Heart left ventricle (tissue), 16 donors: ENCODE results near the gene ZFHX2. TPM values are rescaled to one million over a fixed set of nuclear protein-coding genes. Genes with fewer than 3 reads are reported as not detected.
A peak's percentile ranks its signal among the peaks of the same experiment; 100 is the strongest.

Experiments
- ATAC-seq, 4 donors: fragments of 200-7000 bp; cut with Tn5 transposase; one replicate each; pipeline ENCODE4 v1.9.1; 2020 to 2022; ENCODE audit warnings: moderate library complexity in 4 of 4, mild to moderate bottlenecking in 3 of 4, moderate number of reproducible peaks in 1 of 4
- DNase-seq, 5 donors: peaks; one replicate each; pipeline ENCODE4 v3.0.0-alpha.2; 2020
- H3K27ac ChIP-seq, 12 donors: fragments of 200-600 bp; sonication (generic) in 4 of 12; one replicate each; pipeline versions ENCODE4 v1.5.0 to v1.8.0; 2016 to 2022; ENCODE audit warnings: mild to moderate bottlenecking in 2 of 12
- H3K27me3 ChIP-seq, 9 donors: fragments of 200-600 bp; sonication (generic) in 2 of 9; one replicate each; pipeline versions ENCODE4 v1.5.1 to v1.8.0; 2016 to 2022; ENCODE audit warnings: mild to moderate bottlenecking in 3 of 9
- H3K36me3 ChIP-seq, 9 donors: fragments of 200-600 bp; sonication (generic) in 2 of 9; one replicate each; pipeline versions ENCODE4 v1.5.0 to v1.8.0; 2018 to 2022; ENCODE audit warnings: mild to moderate bottlenecking in 2 of 9
- H3K4me1 ChIP-seq, 12 donors: fragments of 200-600 bp; sonication (generic) in 4 of 12; one replicate each; pipeline versions ENCODE4 v1.5.0 to v1.8.0; 2016 to 2022; ENCODE audit warnings: mild to moderate bottlenecking in 3 of 12
- H3K4me3 ChIP-seq, 12 donors: fragments of 200-600 bp; sonication (generic) in 4 of 12; one replicate each; pipeline versions ENCODE4 v1.5.0 to v1.8.0; 2017 to 2022; ENCODE audit warnings: mild to moderate bottlenecking in 9 of 12, moderate library complexity in 4 of 12
- H3K9me3 ChIP-seq, 12 donors: fragments of 200-600 bp; sonication (generic) in 4 of 12; one replicate each; pipeline versions ENCODE4 v1.5.0 to v1.8.0; 2016 to 2022; ENCODE audit warnings: mild to moderate bottlenecking in 1 of 12
- CTCF ChIP-seq, 12 donors: fragments of 200-600 bp; sonication (generic) in 4 of 12; IDR thresholded peaks; one replicate each; pipeline versions ENCODE4 v1.5.0 to v1.8.0; 2018 to 2022; ENCODE audit warnings: antibody characterized with exemption in 12 of 12, mild to moderate bottlenecking in 5 of 12
- POLR2A ChIP-seq, 2 donors: fragments of 450-650 bp; IDR thresholded peaks; one replicate each; pipeline ENCODE4 v1.6.1; 2017; ENCODE audit warnings: antibody characterized with exemption in 2 of 2, mild to moderate bottlenecking in 2 of 2, moderate library complexity in 2 of 2
- WGBS, 4 donors: extraction: QIAGEN DNeasy Blood & Tissue Kit in 2 of 4; methylation state at CpG; one replicate each; pipeline versions ENCODE4 v1.1.5 to v1.1.7; 2013 to 2018; 5-methylcytosine and 5-hydroxymethylcytosine counted together
- intact Hi-C, 10 donors: fragments of 100-400 bp; cut with DNase I; formaldehyde crosslinking; loops; one replicate each; pipeline versions ENCODE4 v1.11.1 to v1.14.2; 2022
- polyA plus RNA-seq, 2 donors: library from polyadenylated mRNA; stranded (reverse); fragments of 200-250 nt; gene quantifications; one replicate each; pipeline ENCODE4 v1.2.3, GENCODE V29; 2013
- total RNA-seq, 9 donors: library from RNA; depleted of rRNA in 2 of 9; stranded (reverse); fragments of >200 nt in 2 of 9; fragmentation: NEBNext Ultra II Directional in 3 of 9; extraction: Animal tissue kit (Norgen Biotek cat#: 25700) in 3 of 9; gene quantifications; one replicate each; pipeline versions ENCODE4 v1.1.0 to v1.2.4, GENCODE V29; 2016 to 2023
- donor health status: ischemic (EF 13 %, LVEDD 7.1; RV severe dilation, severe dysfunction).
- donor health status: healthy with polysubstance abuse.
- donor health status: DM: no; HTN: yes; CAD: no.
- donor health status: DM: no; HTN: no; CAD: no.
- donor health status: ischemic (EF 25% LVEDD 6.9; RV normal size, moderate dysfunction).
- donor health status: ischemic (EF 25% LVEDD 5.7; RV mildly dilated, moderate dysfunction).
- donor health status: healthy.
- donor health status: DM: yes; HTN: yes; CAD: no.
- donor health status: ischemic (EF 35%, LVEDD 5.7; RV mildly dilated, moderate dysfunction).
- donor health status: nonischemic (EF 11% LVEDD 7.7; RV severe dilation, severe dysfunction).
- donor health status: DM: yes; HTN: yes; CAD: no.
- donor health status: PGD.
- donor health status: ischemic (EF 29% LVEDD 5.4; RV normal size, mild dysfunction).
- donor health status: nonischemic (EF 23%, LVEDD 6.1; RV moderate dilation, normal function).

ZFHX2 gene
- total and polyA plus RNA-seq, 11 donors: 0.24 to 2.3 (median 0.88) TPM

GRCh38 chr14:23573384-23574015 is 21.9 kb upstream of the ZFHX2 start:
- Histone ChIP-seq H3K4me3 (no peak overlapping the region), H3K9me3 (no peaks in the 10 kb centered on the region), H3K27ac (peak overlapping the region in 1 of 12 donors; percentile 64), H3K4me1 (peaks cover 0 to 44% (median 7%) of the 10 kb centered on the region in 12 donors), H3K36me3 (no peaks in the 10 kb centered on the region), H3K27me3 (peaks cover 26 to 69% (median 35%) of the 10 kb centered on the region in 9 donors)
- intact Hi-C loops: no loop called here
- WGBS, 4 donors: 82 to 86% (median 84%) methylated on average over 5 of the region's 5 CpGs
- TF ChIP-seq CTCF (IDR thresholded peaks at IDR 0.05): no peak
- TF ChIP-seq POLR2A (IDR thresholded peaks at IDR 0.05): no peak
- no peak for ATAC-seq
- DNase-seq: no peak

GRCh38 chr14:23572836-23573235 is 21.3 kb upstream of the ZFHX2 start:
- H3K4me1 ChIP-seq: peaks cover 0 to 50% (median 9%) of the 10 kb centered on the region in 12 donors
- intact Hi-C loops: no loop called here
- 37 to 43% (median 41%) methylated on average over 4 of the region's 4 CpGs for WGBS, 4 donors
- TF ChIP-seq CTCF (IDR thresholded peaks at IDR 0.05) (no peak), POLR2A (IDR thresholded peaks at IDR 0.05) (no peak)
- DNase-seq (peak in 1 of 5 donors; percentile 61), ATAC-seq (peak; percentile 27 to 54 (median 42))
- H3K36me3 ChIP-seq: no peaks in the 10 kb centered on the region
- peak overlapping the region in 1 of 12 donors; percentile 64 for H3K27ac ChIP-seq
- H3K27me3 ChIP-seq: peaks cover 25 to 63% (median 29%) of the 10 kb centered on the region in 9 donors
- no peaks in the 10 kb centered on the region for H3K9me3 ChIP-seq
- no peak overlapping the region for H3K4me3 ChIP-seq

GRCh38 chr14:23572524-23572828 is 20.9 kb upstream of the ZFHX2 start:
- Histone ChIP-seq H3K9me3 (no peaks in the 10 kb centered on the region), H3K4me1 (peaks cover 0 to 51% (median 12%) of the 10 kb centered on the region in 12 donors), H3K36me3 (no peaks in the 10 kb centered on the region), H3K27ac (peak overlapping the region in 1 of 12 donors; percentile 64), H3K27me3 (peaks cover 22 to 59% (median 26%) of the 10 kb centered on the region in 9 donors), H3K4me3 (no peak overlapping the region)
- no peak for DNase-seq
- intact Hi-C loops: no loop called here
- no peak for ATAC-seq
- 62 to 67% (median 66%) methylated on average over 4 of the region's 4 CpGs for WGBS, 4 donors
- no peak for TF ChIP-seq CTCF (IDR thresholded peaks at IDR 0.05)
- TF ChIP-seq POLR2A (IDR thresholded peaks at IDR 0.05): no peak

- H3K9me3 ChIP-seq: no peaks in the 10 kb centered on the region
- WGBS, 4 donors: 63 to 69% (median 65%) methylated on average over 14 of the region's 14 CpGs
- no peak overlapping the region for H3K4me3 ChIP-seq
- TF ChIP-seq CTCF (IDR thresholded peaks at IDR 0.05): no peak
- no peak for TF ChIP-seq POLR2A (IDR thresholded peaks at IDR 0.05)
- intact Hi-C loops: no loop called here
- no peak for DNase-seq
- peaks cover 0 to 48% (median 10%) of the 10 kb centered on the region in 12 donors for H3K4me1 ChIP-seq
- H3K36me3 ChIP-seq: no peaks in the 10 kb centered on the region
- ATAC-seq: no peak
- H3K27ac ChIP-seq: peak overlapping the region in 1 of 12 donors; percentile 64
- peaks cover 16 to 53% (median 20%) of the 10 kb centered on the region in 9 donors for H3K27me3 ChIP-seq
Measured at GRCh38 chr14:23571701-23572523, 20.3 kb upstream of the ZFHX2 start.
